ENCODE measurements around the gene PRX. TPM values are rescaled to one million over a fixed set of nuclear protein-coding genes. Genes with fewer than 3 reads are reported as not detected.
A peak's percentile ranks its signal among the peaks of the same experiment; 100 is the strongest.

Gene PRX
- total and polyA plus RNA-seq, 4 donors: 0.03 to 1.0 (median 0.52) TPM

- Histone ChIP-seq H3K9ac (ENCODE audit: low read depth in 1 of 2, low read length in 2 of 2) (peak overlapping the region; percentile 87 to 99), H3K4me3 (ENCODE audit: low read depth in 1 of 3, low read length in 3 of 3) (peak overlapping the region; percentile 85 to 91 (median 89)), H3K4me1 (ENCODE audit: control insufficient read depth in 4 of 4, insufficient read depth in 4 of 4, low read length in 3 of 4) (peaks cover 0 to 19% (median 13%) of the 10 kb centered on the region in 4 donors), H3K27ac (ENCODE audit: low read depth in 1 of 2, low read length in 2 of 2) (peak overlapping the region; percentile 92 to 93), H3K9me3 (ENCODE audit: control insufficient read depth in 4 of 4, low read length in 3 of 4) (no peaks in the 10 kb centered on the region), H3K27me3 (ENCODE audit: control insufficient read depth in 4 of 4, insufficient read depth in 4 of 4, low read length in 3 of 4) (no peaks in the 10 kb centered on the region), H3K36me3 (ENCODE audit: control insufficient read depth in 4 of 4, insufficient read depth in 3 of 4, low read depth in 1 of 4, low read length in 3 of 4) (peaks cover 8 to 26% (median 17%) of the 10 kb centered on the region in 4 donors)
- TF ChIP-seq NR2F2 (IDR thresholded peaks at IDR 0.05) (peak; percentile 68), FOXA2 (IDR thresholded peaks at IDR 0.05) (no peak), JUND (IDR thresholded peaks at IDR 0.05) (peak in 1 of 2 donors; percentile 49), SP1 (IDR thresholded peaks at IDR 0.05) (peak; percentile 95), HNF4G (IDR thresholded peaks at IDR 0.05) (peak; percentile 29), ZBTB33 (IDR thresholded peaks at IDR 0.05) (peak; percentile 79), TAF1 (conservative IDR thresholded peaks at IDR 0.05) (peak; percentile 72), RXRA (IDR thresholded peaks at IDR 0.05) (peak; percentile 62 to 73), MAX (IDR thresholded peaks at IDR 0.05) (peak; percentile 78), RAD21 (IDR thresholded peaks at IDR 0.05) (peak; percentile 48 to 58), HNF4A (conservative IDR thresholded peaks at IDR 0.05) (peak; percentile 30 to 46), GABPA (IDR thresholded peaks at IDR 0.05 in 1 of 2, conservative IDR thresholded peaks at IDR 0.05 in 1 of 2) (peak in 1 of 2 donors; percentile 71), FOXA1 (IDR thresholded peaks at IDR 0.05) (no peak), EGR1 (IDR thresholded peaks at IDR 0.05; ENCODE audit: low read depth in 2 of 2) (peak; percentile 51 to 68), CTCF (IDR thresholded peaks at IDR 0.05; ENCODE audit: low read depth, low read length, missing input control) (no peak), ATF3 (IDR thresholded peaks at IDR 0.05) (no peak), YY1 (IDR thresholded peaks at IDR 0.05) (peak; percentile 81), REST (IDR thresholded peaks at IDR 0.05) (peak; percentile 68)
- peak; percentile 98 for DNase-seq (ENCODE audit: low spot score)
- under 1% methylated on average over 52 of the region's 52 CpGs for WGBS
Observed at GRCh38 chr19:40443131-40443999, 30.2 kb upstream of the PRX start.
